Liver (tissue), 9 donors: Measurements from ENCODE around the gene RFC2. TPM values are rescaled to one million over a fixed set of nuclear protein-coding genes. Genes with fewer than 3 reads are reported as not detected.

Experiments used
- DNase-seq: peaks from one replicate; pipeline ENCODE4 v3.0.0-alpha.2; 2017; ENCODE audit warnings: low spot score
- H3K27ac ChIP-seq, 2 donors: one replicate each; pipeline ENCODE4 v1.7.0; 2013; ENCODE audit warnings: inconsistent platforms in 2 of 2, low read length in 2 of 2, control low read depth in 1 of 2, low read depth in 1 of 2, mild to moderate bottlenecking in 1 of 2
- H3K27me3 ChIP-seq, 4 donors: one replicate each; pipeline versions ENCODE4 v1.6.1 to v1.7.0; 2013; ENCODE audit warnings: low read length in 3 of 4, inconsistent platforms in 1 of 4, mild to moderate bottlenecking in 1 of 4, moderate library complexity in 1 of 4; ENCODE audit not compliant: control insufficient read depth in 4 of 4, insufficient read depth in 4 of 4
- H3K36me3 ChIP-seq, 4 donors: one replicate each; pipeline versions ENCODE4 v1.6.1 to v1.7.0; 2013; ENCODE audit warnings: low read length in 3 of 4, mild to moderate bottlenecking in 3 of 4, low read depth in 1 of 4, moderate library complexity in 1 of 4; ENCODE audit not compliant: control insufficient read depth in 4 of 4, insufficient read depth in 3 of 4
- H3K4me1 ChIP-seq, 4 donors: one replicate each; pipeline versions ENCODE4 v1.6.1 to v1.7.0; 2013; ENCODE audit warnings: low read length in 3 of 4, mild to moderate bottlenecking in 3 of 4, moderate library complexity in 1 of 4; ENCODE audit not compliant: control insufficient read depth in 4 of 4, insufficient read depth in 4 of 4
- H3K4me3 ChIP-seq, 3 donors: one replicate each; pipeline versions ENCODE4 v1.6.1 to v1.7.0; 2013; ENCODE audit warnings: low read length in 3 of 3, control low read depth in 1 of 3, low read depth in 1 of 3, mild to moderate bottlenecking in 1 of 3
- H3K9ac ChIP-seq, 2 donors: one replicate each; pipeline ENCODE4 v1.7.0; 2013; ENCODE audit warnings: low read length in 2 of 2, mild to moderate bottlenecking in 2 of 2, moderate library complexity in 2 of 2, control low read depth in 1 of 2, low read depth in 1 of 2
- H3K9me3 ChIP-seq, 4 donors: one replicate each; pipeline versions ENCODE4 v1.6.1 to v1.7.0; 2013; ENCODE audit warnings: low read length in 3 of 4; ENCODE audit not compliant: control insufficient read depth in 4 of 4
- ATF3 ChIP-seq: IDR thresholded peaks from 2 replicates; pipeline ENCODE4 v1.6.1; 2016; ENCODE audit warnings: antibody characterized with exemption
- CTCF ChIP-seq: fragments of 150-350 bp; IDR thresholded peaks from 2 replicates; pipeline ENCODE4 v1.5.1; 2017; ENCODE audit warnings: improper control_type of control experiment, low read depth, low read length; ENCODE audit not compliant: missing input control
- EGR1 ChIP-seq, 2 donors: IDR thresholded peaks; 2 replicates each; pipeline ENCODE4 v1.6.1; 2016 to 2018; ENCODE audit warnings: antibody characterized with exemption in 2 of 2, low read depth in 2 of 2
- FOXA1 ChIP-seq: IDR thresholded peaks from 2 replicates; pipeline ENCODE4 v1.6.1; 2016; ENCODE audit warnings: antibody characterized with exemption
- FOXA2 ChIP-seq: IDR thresholded peaks from 2 replicates; pipeline ENCODE4 v1.6.1; 2016; ENCODE audit warnings: antibody characterized with exemption
- GABPA ChIP-seq, 2 donors: IDR thresholded peaks in 1 of 2; conservative IDR thresholded peaks in 1 of 2; 2 replicates each; pipeline ENCODE4 v1.6.1; 2016; ENCODE audit warnings: antibody characterized with exemption in 2 of 2, mild to moderate bottlenecking in 1 of 2, moderate library complexity in 1 of 2
- HNF4A ChIP-seq, 2 donors: conservative IDR thresholded peaks; 2 replicates each; pipeline ENCODE4 v1.6.1; 2016; ENCODE audit warnings: antibody characterized with exemption in 2 of 2, mild to moderate bottlenecking in 2 of 2
- HNF4G ChIP-seq: IDR thresholded peaks from 2 replicates; pipeline ENCODE4 v1.6.1; 2016; ENCODE audit warnings: antibody characterized with exemption
- MAX ChIP-seq: IDR thresholded peaks from 2 replicates; pipeline ENCODE4 v1.6.1; 2016; ENCODE audit warnings: antibody characterized with exemption
- NR2F2 ChIP-seq: IDR thresholded peaks from 2 replicates; pipeline ENCODE4 v1.6.1; 2016; ENCODE audit warnings: antibody characterized with exemption
- RAD21 ChIP-seq, 2 donors: IDR thresholded peaks; 2 replicates each; pipeline ENCODE4 v1.6.1; 2016; ENCODE audit warnings: antibody characterized with exemption in 2 of 2, mild to moderate bottlenecking in 2 of 2
- REST ChIP-seq: IDR thresholded peaks from 2 replicates; pipeline ENCODE4 v1.6.1; 2016; ENCODE audit warnings: antibody characterized with exemption, mild to moderate bottlenecking
- RXRA ChIP-seq, 2 donors: IDR thresholded peaks; 2 replicates each; pipeline ENCODE4 v1.6.1; 2017 to 2018; ENCODE audit warnings: antibody characterized with exemption in 2 of 2, mild to moderate bottlenecking in 1 of 2
- SP1 ChIP-seq: IDR thresholded peaks from 2 replicates; pipeline ENCODE4 v1.6.1; 2018; ENCODE audit warnings: antibody characterized with exemption, mild to moderate bottlenecking
- TAF1 ChIP-seq: conservative IDR thresholded peaks from 2 replicates; pipeline ENCODE4 v1.6.1; 2016; ENCODE audit warnings: antibody characterized with exemption, mild to moderate bottlenecking
- YY1 ChIP-seq: IDR thresholded peaks from 2 replicates; pipeline ENCODE4 v1.6.1; 2016; ENCODE audit warnings: antibody characterized with exemption, mild to moderate bottlenecking
- ZBTB33 ChIP-seq: IDR thresholded peaks from 2 replicates; pipeline ENCODE4 v1.6.1; 2016; ENCODE audit warnings: antibody characterized with exemption
- WGBS: extraction: QIAGEN DNeasy Blood & Tissue Kit; methylation state at CpG from one replicate; pipeline ENCODE4 v1.1.7; 2013; 5-methylcytosine and 5-hydroxymethylcytosine counted together
- polyA plus RNA-seq, 2 donors: library from polyadenylated mRNA; stranded (reverse) in 1 of 2; unstranded in 1 of 2; fragments of 200-250 nt in 1 of 2; fragments of >200 nt in 1 of 2; fragmentation: Nextera tagmentation in 1 of 2; extraction: Ambion mirVana in 1 of 2; gene quantifications; one replicate each; pipeline versions ENCODE4 v1.2.1 to v1.2.3, GENCODE V29; 2013 to 2015
- total RNA-seq, 2 donors: library from RNA; depleted of rRNA; stranded (reverse); fragments of >200 nt; gene quantifications; one replicate each; pipeline ENCODE4 v1.2.3, GENCODE V29; 2014
- donor health status: healthy.
- donor health status: healthy.
- donor health status: healthy.
- donor health status: healthy.
- donor health status: healthy.

The RFC2 gene
- total and polyA plus RNA-seq, 4 donors, result 12.8 to 23.8 (median 14.8) TPM

- no peaks in the 10 kb centered on the region for H3K27me3 ChIP-seq
- H3K4me1 ChIP-seq, result peaks cover 14 to 45% (median 31%) of the 10 kb centered on the region in 4 donors
- WGBS, result 33% methylated on average over 5 of the region's 5 CpGs
- TF ChIP-seq TAF1 (no peak), RAD21 (IDR thresholded peaks at IDR 0.05) (no peak), ATF3 (no peak), SP1 (no peak), MAX (no peak), FOXA1 (no peak), GABPA (IDR thresholded peaks at IDR 0.05 in 1 of 2, conservative IDR thresholded peaks at IDR 0.05 in 1 of 2) (no peak), REST (no peak), HNF4A (conservative IDR thresholded peaks at IDR 0.05) (no peak), NR2F2 (no peak), CTCF (no peak), HNF4G (no peak), YY1 (no peak), RXRA (IDR thresholded peaks at IDR 0.05) (no peak), ZBTB33 (no peak)
- no peak overlapping the region for H3K9ac ChIP-seq
- no peak for DNase-seq
- no peaks in the 10 kb centered on the region for H3K9me3 ChIP-seq
- peaks cover 11 to 30% (median 21%) of the 10 kb centered on the region in 4 donors for H3K36me3 ChIP-seq
- no peak overlapping the region for H3K27ac ChIP-seq
- H3K4me3 ChIP-seq, result no peak overlapping the region
These were observed 68.6 kb downstream of the RFC2 start for GRCh38 chr7:74185636-74186035.

- 92% methylated on average over 6 of the region's 6 CpGs for WGBS
- Histone ChIP-seq H3K27me3 (no peaks in the 10 kb centered on the region), H3K36me3 (peaks cover 7 to 24% (median 14%) of the 10 kb centered on the region in 4 donors), H3K9ac (no peak overlapping the region), H3K27ac (no peak overlapping the region), H3K9me3 (no peaks in the 10 kb centered on the region), H3K4me3 (no peak overlapping the region), H3K4me1 (peaks cover 14 to 51% (median 35%) of the 10 kb centered on the region in 4 donors)
- DNase-seq, result no peak
- TF ChIP-seq FOXA2 (no peak), EGR1 (IDR thresholded peaks at IDR 0.05; ENCODE audit: low read depth in 2 of 2) (no peak), RAD21 (IDR thresholded peaks at IDR 0.05) (no peak), ATF3 (no peak), CTCF (no peak)
These were observed 69.2 kb downstream of the RFC2 start for GRCh38 chr7:74185016-74185415.
